SK-N-SH (cell line): ENCODE data around the gene ATP8A2.

Source experiments
- EP300 ChIP-seq, 2 experiments: IDR thresholded peaks; 2 replicates each; pipeline versions ENCODE4 v1.4.0 to v1.6.1; 2012; ENCODE audit warnings: borderline replicate concordance in 1 of 2, low read depth in 1 of 2, low read length in 1 of 2
- JUND ChIP-seq: IDR thresholded peaks from 2 replicates; pipeline ENCODE4 v1.4.0; 2012
- MXI1 ChIP-seq: IDR thresholded peaks from 2 replicates; pipeline ENCODE4 v1.6.1; 2012; ENCODE audit warnings: mild to moderate bottlenecking, low read depth, low read length, improper control_type of control experiment
- NRF1 ChIP-seq: IDR thresholded peaks from 2 replicates; pipeline ENCODE4 v1.6.1; 2012; ENCODE audit warnings: low read depth, mild to moderate bottlenecking, low read length
- TAF1 ChIP-seq: IDR thresholded peaks from 2 replicates; pipeline ENCODE4 v1.6.1; 2012; ENCODE audit warnings: low read depth, mild to moderate bottlenecking, low read length, moderate library complexity, borderline replicate concordance
- TEAD4 ChIP-seq: IDR thresholded peaks from 2 replicates; pipeline ENCODE4 v1.4.0; 2012; ENCODE audit warnings: mild to moderate bottlenecking, borderline replicate concordance; ENCODE audit not compliant: insufficient read depth
- TF ChIP-seq, protein P1 (sequence below): IDR thresholded peaks from 2 replicates; pipeline ENCODE4 v1.4.0; 2012; ENCODE audit warnings: low read depth, borderline replicate concordance
- TF ChIP-seq, protein P2 (sequence below): IDR thresholded peaks from 2 replicates; pipeline ENCODE4; 2012
- TF ChIP-seq, protein P3 (sequence below): fragments of 200-600 bp; sonication (generic); IDR thresholded peaks from 2 replicates; pipeline ENCODE4 v1.6.1; 2017; ENCODE audit warnings: antibody characterized with exemption, mild to moderate bottlenecking, moderate library complexity
- TF ChIP-seq, protein P4 (sequence below): IDR thresholded peaks from 2 replicates; pipeline ENCODE4 v1.6.1; 2012; ENCODE audit warnings: mild to moderate bottlenecking, low read depth, low read length, moderate library complexity
- TF ChIP-seq, protein P5 (sequence below): IDR thresholded peaks from 2 replicates; pipeline ENCODE4 v1.4.0; 2012; ENCODE audit warnings: low read depth
- TF ChIP-seq, protein P6 (sequence below): IDR thresholded peaks from 2 replicates; pipeline ENCODE4 v1.4.0; 2012; ENCODE audit warnings: low read depth, borderline replicate concordance

DNA sequence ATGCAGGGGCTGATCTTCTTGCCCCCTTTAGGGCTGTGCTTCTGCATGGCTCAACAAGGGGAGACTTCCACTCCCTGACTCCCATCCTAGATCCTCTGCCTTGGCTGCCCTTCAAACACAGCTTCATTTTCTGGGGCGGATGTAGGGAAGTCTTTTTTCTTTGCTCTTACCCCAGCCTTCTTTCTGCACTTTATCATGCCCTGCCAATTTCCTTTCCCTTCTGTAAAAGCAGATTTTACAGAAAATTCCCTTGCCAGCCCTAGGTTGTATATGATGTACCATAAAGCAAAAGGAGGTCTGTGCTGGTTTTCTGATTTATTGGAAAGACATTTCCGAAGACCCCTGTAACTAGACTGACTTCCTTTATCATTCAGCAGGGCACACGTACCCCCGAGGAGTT lies 396.6 kb downstream of the ATP8A2 start:
- TF ChIP-seq, protein P1, sequence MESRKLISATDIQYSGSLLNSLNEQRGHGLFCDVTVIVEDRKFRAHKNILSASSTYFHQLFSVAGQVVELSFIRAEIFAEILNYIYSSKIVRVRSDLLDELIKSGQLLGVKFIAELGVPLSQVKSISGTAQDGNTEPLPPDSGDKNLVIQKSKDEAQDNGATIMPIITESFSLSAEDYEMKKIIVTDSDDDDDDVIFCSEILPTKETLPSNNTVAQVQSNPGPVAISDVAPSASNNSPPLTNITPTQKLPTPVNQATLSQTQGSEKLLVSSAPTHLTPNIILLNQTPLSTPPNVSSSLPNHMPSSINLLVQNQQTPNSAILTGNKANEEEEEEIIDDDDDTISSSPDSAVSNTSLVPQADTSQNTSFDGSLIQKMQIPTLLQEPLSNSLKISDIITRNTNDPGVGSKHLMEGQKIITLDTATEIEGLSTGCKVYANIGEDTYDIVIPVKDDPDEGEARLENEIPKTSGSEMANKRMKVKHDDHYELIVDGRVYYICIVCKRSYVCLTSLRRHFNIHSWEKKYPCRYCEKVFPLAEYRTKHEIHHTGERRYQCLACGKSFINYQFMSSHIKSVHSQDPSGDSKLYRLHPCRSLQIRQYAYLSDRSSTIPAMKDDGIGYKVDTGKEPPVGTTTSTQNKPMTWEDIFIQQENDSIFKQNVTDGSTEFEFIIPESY: no peak
- TF ChIP-seq TAF1: no peak
- no peak for TF ChIP-seq TEAD4
- no peak for TF ChIP-seq JUND
- TF ChIP-seq, protein P2, sequence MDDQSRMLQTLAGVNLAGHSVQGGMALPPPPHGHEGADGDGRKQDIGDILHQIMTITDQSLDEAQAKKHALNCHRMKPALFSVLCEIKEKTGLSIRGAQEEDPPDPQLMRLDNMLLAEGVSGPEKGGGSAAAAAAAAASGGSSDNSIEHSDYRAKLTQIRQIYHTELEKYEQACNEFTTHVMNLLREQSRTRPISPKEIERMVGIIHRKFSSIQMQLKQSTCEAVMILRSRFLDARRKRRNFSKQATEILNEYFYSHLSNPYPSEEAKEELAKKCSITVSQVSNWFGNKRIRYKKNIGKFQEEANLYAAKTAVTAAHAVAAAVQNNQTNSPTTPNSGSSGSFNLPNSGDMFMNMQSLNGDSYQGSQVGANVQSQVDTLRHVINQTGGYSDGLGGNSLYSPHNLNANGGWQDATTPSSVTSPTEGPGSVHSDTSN: no peak
- TF ChIP-seq, protein P3, sequence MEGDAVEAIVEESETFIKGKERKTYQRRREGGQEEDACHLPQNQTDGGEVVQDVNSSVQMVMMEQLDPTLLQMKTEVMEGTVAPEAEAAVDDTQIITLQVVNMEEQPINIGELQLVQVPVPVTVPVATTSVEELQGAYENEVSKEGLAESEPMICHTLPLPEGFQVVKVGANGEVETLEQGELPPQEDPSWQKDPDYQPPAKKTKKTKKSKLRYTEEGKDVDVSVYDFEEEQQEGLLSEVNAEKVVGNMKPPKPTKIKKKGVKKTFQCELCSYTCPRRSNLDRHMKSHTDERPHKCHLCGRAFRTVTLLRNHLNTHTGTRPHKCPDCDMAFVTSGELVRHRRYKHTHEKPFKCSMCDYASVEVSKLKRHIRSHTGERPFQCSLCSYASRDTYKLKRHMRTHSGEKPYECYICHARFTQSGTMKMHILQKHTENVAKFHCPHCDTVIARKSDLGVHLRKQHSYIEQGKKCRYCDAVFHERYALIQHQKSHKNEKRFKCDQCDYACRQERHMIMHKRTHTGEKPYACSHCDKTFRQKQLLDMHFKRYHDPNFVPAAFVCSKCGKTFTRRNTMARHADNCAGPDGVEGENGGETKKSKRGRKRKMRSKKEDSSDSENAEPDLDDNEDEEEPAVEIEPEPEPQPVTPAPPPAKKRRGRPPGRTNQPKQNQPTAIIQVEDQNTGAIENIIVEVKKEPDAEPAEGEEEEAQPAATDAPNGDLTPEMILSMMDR: no peak
- TF ChIP-seq NRF1: no peak
- no peak for TF ChIP-seq MXI1
- TF ChIP-seq, protein P4, sequence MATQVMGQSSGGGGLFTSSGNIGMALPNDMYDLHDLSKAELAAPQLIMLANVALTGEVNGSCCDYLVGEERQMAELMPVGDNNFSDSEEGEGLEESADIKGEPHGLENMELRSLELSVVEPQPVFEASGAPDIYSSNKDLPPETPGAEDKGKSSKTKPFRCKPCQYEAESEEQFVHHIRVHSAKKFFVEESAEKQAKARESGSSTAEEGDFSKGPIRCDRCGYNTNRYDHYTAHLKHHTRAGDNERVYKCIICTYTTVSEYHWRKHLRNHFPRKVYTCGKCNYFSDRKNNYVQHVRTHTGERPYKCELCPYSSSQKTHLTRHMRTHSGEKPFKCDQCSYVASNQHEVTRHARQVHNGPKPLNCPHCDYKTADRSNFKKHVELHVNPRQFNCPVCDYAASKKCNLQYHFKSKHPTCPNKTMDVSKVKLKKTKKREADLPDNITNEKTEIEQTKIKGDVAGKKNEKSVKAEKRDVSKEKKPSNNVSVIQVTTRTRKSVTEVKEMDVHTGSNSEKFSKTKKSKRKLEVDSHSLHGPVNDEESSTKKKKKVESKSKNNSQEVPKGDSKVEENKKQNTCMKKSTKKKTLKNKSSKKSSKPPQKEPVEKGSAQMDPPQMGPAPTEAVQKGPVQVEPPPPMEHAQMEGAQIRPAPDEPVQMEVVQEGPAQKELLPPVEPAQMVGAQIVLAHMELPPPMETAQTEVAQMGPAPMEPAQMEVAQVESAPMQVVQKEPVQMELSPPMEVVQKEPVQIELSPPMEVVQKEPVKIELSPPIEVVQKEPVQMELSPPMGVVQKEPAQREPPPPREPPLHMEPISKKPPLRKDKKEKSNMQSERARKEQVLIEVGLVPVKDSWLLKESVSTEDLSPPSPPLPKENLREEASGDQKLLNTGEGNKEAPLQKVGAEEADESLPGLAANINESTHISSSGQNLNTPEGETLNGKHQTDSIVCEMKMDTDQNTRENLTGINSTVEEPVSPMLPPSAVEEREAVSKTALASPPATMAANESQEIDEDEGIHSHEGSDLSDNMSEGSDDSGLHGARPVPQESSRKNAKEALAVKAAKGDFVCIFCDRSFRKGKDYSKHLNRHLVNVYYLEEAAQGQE: no peak
- TF ChIP-seq EP300 (IDR thresholded peaks at IDR 0.05; ENCODE audit: borderline replicate concordance in 1 of 2, low read depth in 1 of 2, low read length in 1 of 2): no peak
- TF ChIP-seq, protein P5, sequence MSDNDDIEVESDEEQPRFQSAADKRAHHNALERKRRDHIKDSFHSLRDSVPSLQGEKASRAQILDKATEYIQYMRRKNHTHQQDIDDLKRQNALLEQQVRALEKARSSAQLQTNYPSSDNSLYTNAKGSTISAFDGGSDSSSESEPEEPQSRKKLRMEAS: no peak
- TF ChIP-seq, protein P6, sequence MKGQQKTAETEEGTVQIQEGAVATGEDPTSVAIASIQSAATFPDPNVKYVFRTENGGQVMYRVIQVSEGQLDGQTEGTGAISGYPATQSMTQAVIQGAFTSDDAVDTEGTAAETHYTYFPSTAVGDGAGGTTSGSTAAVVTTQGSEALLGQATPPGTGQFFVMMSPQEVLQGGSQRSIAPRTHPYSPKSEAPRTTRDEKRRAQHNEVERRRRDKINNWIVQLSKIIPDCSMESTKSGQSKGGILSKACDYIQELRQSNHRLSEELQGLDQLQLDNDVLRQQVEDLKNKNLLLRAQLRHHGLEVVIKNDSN: no peak
